Measurements from ENCODE around the gene SHISA4.

- TF ChIP-seq CTCF (IDR thresholded peaks at IDR 0.05) (no peak), EZH2 (IDR thresholded peaks at IDR 0.05; ENCODE audit: borderline replicate concordance, insufficient read depth, low read depth, low read length, poor library complexity, severe bottlenecking) (no peak)
Observed at GRCh38 chr1:201890806-201891450, 2.2 kb downstream of the SHISA4 start.
